H1 (cell line): ENCODE measurements around the gene PANX1. TPM values are rescaled to one million over a fixed set of nuclear protein-coding genes. Genes with fewer than 3 reads are reported as not detected.

Source experiments
- CTCF ChIA-PET: fragments of 300-600 bp; sonication (Branson Sonifier 250); formaldehyde crosslinking; loops from one replicate; lab custom pipeline; 2021; ENCODE audit not compliant: partially characterized antibody; lab: Charles Lee
- POLR2A ChIA-PET: fragments of 300-600 bp; sonication (Branson Sonifier 250); formaldehyde crosslinking; loops from one replicate; lab custom pipeline; 2021; ENCODE audit warnings: inconsistent platforms; ENCODE audit not compliant: partially characterized antibody; lab: Charles Lee
- DNase-seq, 2 experiments: peaks; one replicate each; pipeline versions ENCODE4 v3.0.0 to v3.0.0-alpha.2; 2010 to 2022; ENCODE audit warnings: low spot score in 2 of 2, low read depth in 1 of 2, mixed read lengths in 1 of 2
- FAIRE-seq: peaks from 2 replicates; lab custom pipeline; 2011; peaks lifted over from hg19 to GRCh38; lab: Jason Lieb, UNC
- H2AFZ ChIP-seq: 2 replicates; pipeline ENCODE4 v1.8.1; 2012; ENCODE audit warnings: low read length, inconsistent platforms
- H2AK5ac ChIP-seq: 2 replicates; pipeline ENCODE4 v1.6.1; 2013; ENCODE audit warnings: low read depth, low read length
- H2BK120ac ChIP-seq: replicated peaks from 2 replicates; pipeline ENCODE3; 2013; ENCODE audit warnings: low read depth, low read length, inconsistent platforms
- H2BK12ac ChIP-seq: 2 replicates; pipeline ENCODE4 v1.6.1; 2013; ENCODE audit warnings: low read depth, low read length
- H2BK15ac ChIP-seq: 2 replicates; pipeline ENCODE4 v1.6.1; 2013; ENCODE audit warnings: low read length
- H2BK20ac ChIP-seq: 2 replicates; pipeline ENCODE4 v1.6.1; 2013; ENCODE audit warnings: low read length
- H2BK5ac ChIP-seq: 2 replicates; pipeline ENCODE4 v1.6.1; 2013; ENCODE audit warnings: low read depth, low read length
- H3K14ac ChIP-seq: 2 replicates; pipeline ENCODE4 v1.6.1; 2013; ENCODE audit warnings: inconsistent platforms; ENCODE audit not compliant: insufficient read length
- H3K18ac ChIP-seq: 2 replicates; pipeline ENCODE4 v1.6.1; 2013; ENCODE audit warnings: low read length; ENCODE audit errors: extremely low read depth
- H3K23ac ChIP-seq: 2 replicates; pipeline ENCODE4 v1.6.1; 2013; ENCODE audit warnings: inconsistent platforms; ENCODE audit not compliant: insufficient read length
- H3K23me2 ChIP-seq: 2 replicates; pipeline ENCODE4 v1.6.1; 2013; ENCODE audit warnings: low read depth, low read length
- H3K27ac ChIP-seq: 2 replicates; pipeline ENCODE4 v1.6.1; 2011; ENCODE audit warnings: low read depth, low read length, inconsistent platforms
- H3K27me3 ChIP-seq, 4 experiments: replicated peaks in 1 of 4; 1 replicate in 1 of 4; 2 replicates in 3 of 4; pipeline versions ENCODE4 v1.6.1 to v1.8.1; 2011 to 2013; ENCODE audit warnings: low read length in 3 of 4, mild to moderate bottlenecking in 3 of 4, inconsistent platforms in 2 of 4, mixed read lengths in 2 of 4, moderate library complexity in 1 of 4; ENCODE audit not compliant: control insufficient read depth in 3 of 4, insufficient read depth in 3 of 4; ENCODE audit errors: extremely low read depth in 1 of 4
- H3K36me3 ChIP-seq, 4 experiments: 2 replicates each; pipeline versions ENCODE4 v1.6.1 to v1.8.1; 2011 to 2013; ENCODE audit warnings: mild to moderate bottlenecking in 4 of 4, low read length in 3 of 4, moderate library complexity in 2 of 4, control low read depth in 1 of 4, inconsistent platforms in 1 of 4; ENCODE audit not compliant: insufficient read depth in 4 of 4, control insufficient read depth in 2 of 4
- H3K4ac ChIP-seq: replicated peaks from 2 replicates; pipeline ENCODE3; 2013; ENCODE audit warnings: low read length, low read depth, mixed read lengths, inconsistent platforms; ENCODE audit not compliant: insufficient read length
- H3K4me1 ChIP-seq, 4 experiments: replicated peaks in 1 of 4; 1 replicate in 1 of 4; 2 replicates in 3 of 4; pipeline versions ENCODE4 v1.6.1 to v1.8.1; 2011 to 2013; ENCODE audit warnings: low read length in 3 of 4, inconsistent platforms in 2 of 4, mixed read lengths in 1 of 4; ENCODE audit not compliant: insufficient read depth in 4 of 4, control insufficient read depth in 3 of 4
- H3K4me2 ChIP-seq, 2 experiments: 2 replicates each; pipeline versions ENCODE4 v1.6.1 to v1.8.1; 2011 to 2013; ENCODE audit warnings: low read depth in 2 of 2, low read length in 2 of 2, control low read depth in 1 of 2, inconsistent platforms in 1 of 2, mild to moderate bottlenecking in 1 of 2; ENCODE audit not compliant: insufficient read depth in 1 of 2
- H3K4me3 ChIP-seq, 4 experiments: fragments of 200-600, 300-600 bp in 1 of 4; sonication (generic), shearing (Covaris generic), sonication (Bioruptor Twin) in 1 of 4; 2 replicates each; pipeline versions ENCODE4 v1.5.1 to v1.8.1; 2011 to 2016; ENCODE audit warnings: low read length in 4 of 4, low read depth in 3 of 4, control low read depth in 2 of 4, inconsistent platforms in 2 of 4, mild to moderate bottlenecking in 2 of 4, mixed read lengths in 1 of 4, moderate library complexity in 1 of 4; ENCODE audit not compliant: insufficient read depth in 2 of 4; ENCODE audit errors: extremely low read depth in 1 of 4
- H3K56ac ChIP-seq: replicated peaks from 2 replicates; pipeline ENCODE3; 2013; ENCODE audit warnings: low read depth, mild to moderate bottlenecking, mixed read lengths, low read length, inconsistent platforms; ENCODE audit not compliant: insufficient read length
- H3K79me1 ChIP-seq: 2 replicates; pipeline ENCODE4 v1.6.1; 2013; ENCODE audit warnings: low read depth, low read length, control low read depth
- H3K79me2 ChIP-seq, 2 experiments: 2 replicates each; pipeline versions ENCODE4 v1.6.1 to v1.8.1; 2012 to 2013; ENCODE audit warnings: low read length in 2 of 2, mild to moderate bottlenecking in 2 of 2, inconsistent platforms in 1 of 2; ENCODE audit not compliant: insufficient read depth in 2 of 2, control insufficient read depth in 1 of 2
- H3K9ac ChIP-seq, 4 experiments: replicated peaks in 1 of 4; 1 replicate in 1 of 4; 2 replicates in 3 of 4; pipeline versions ENCODE4 v1.6.1 to v1.8.1; 2011 to 2013; ENCODE audit warnings: low read depth in 3 of 4, low read length in 3 of 4, control low read depth in 2 of 4, mild to moderate bottlenecking in 2 of 4, moderate library complexity in 2 of 4, inconsistent platforms in 1 of 4; ENCODE audit errors: extremely low read depth in 1 of 4
- H3K9me3 ChIP-seq, 2 experiments: 2 replicates each; pipeline versions ENCODE4 v1.6.1 to v1.8.1; 2012 to 2013; ENCODE audit warnings: mild to moderate bottlenecking in 2 of 2, moderate library complexity in 2 of 2, control low read depth in 1 of 2, inconsistent platforms in 1 of 2, low read depth in 1 of 2, low read length in 1 of 2, mixed read lengths in 1 of 2; ENCODE audit not compliant: insufficient read depth in 2 of 2
- H4K20me1 ChIP-seq, 2 experiments: replicated peaks in 1 of 2; 2 replicates each; pipeline versions ENCODE3 to v1.8.1; 2011 to 2013; ENCODE audit warnings: inconsistent platforms in 2 of 2, low read length in 2 of 2, mild to moderate bottlenecking in 1 of 2; ENCODE audit not compliant: insufficient read depth in 2 of 2, control insufficient read depth in 1 of 2
- H4K5ac ChIP-seq: 2 replicates; pipeline ENCODE4 v1.6.1; 2013; ENCODE audit warnings: low read length, low read depth, mixed read lengths, inconsistent platforms; ENCODE audit not compliant: insufficient read length
- H4K8ac ChIP-seq: 2 replicates; pipeline ENCODE4 v1.8.0; 2013; ENCODE audit warnings: mild to moderate bottlenecking, moderate library complexity, low read length, inconsistent platforms; ENCODE audit not compliant: insufficient read depth; ENCODE audit errors: extremely low read depth
- H4K91ac ChIP-seq: replicated peaks from 2 replicates; pipeline ENCODE3; 2013; ENCODE audit warnings: low read length, mixed read lengths, inconsistent platforms; ENCODE audit not compliant: insufficient read length
- BACH1 ChIP-seq: IDR thresholded peaks from 2 replicates; pipeline ENCODE4 v1.6.1; 2012; ENCODE audit warnings: low read length, improper control_type of control experiment
- CTBP2 ChIP-seq: IDR thresholded peaks from 2 replicates; pipeline ENCODE4 v1.7.0; 2011; ENCODE audit warnings: borderline replicate concordance, mild to moderate bottlenecking, moderate library complexity, mixed read lengths, low read length; ENCODE audit not compliant: insufficient read depth, insufficient read length
- HDAC2 ChIP-seq, 2 experiments: fragments of 300-600 bp in 1 of 2; sonication (generic) in 1 of 2; IDR thresholded peaks; 2 replicates each; pipeline ENCODE4 v1.6.1; 2011 to 2012; ENCODE audit warnings: low read depth in 2 of 2, low read length in 2 of 2, mild to moderate bottlenecking in 2 of 2, moderate library complexity in 2 of 2, borderline replicate concordance in 1 of 2, inconsistent platforms in 1 of 2
- KDM4A ChIP-seq: IDR thresholded peaks from one replicate; pipeline ENCODE4 v1.7.1; 2012; ENCODE audit warnings: low read depth, mild to moderate bottlenecking, moderate library complexity, low read length, inconsistent platforms; ENCODE audit not compliant: severe bottlenecking
- WGBS, 2 experiments: shearing (Covaris generic) in 1 of 2; methylation state at CpG; one replicate each; pipeline versions ENCODE4 v1.1.6 to v1.1.7; 2013 to 2015; ENCODE audit warnings: low lambda C conversion rate in 2 of 2, mixed read lengths in 2 of 2, inconsistent platforms in 1 of 2, low coverage in 1 of 2, missing lambda C conversion rate in 1 of 2; ENCODE audit not compliant: insufficient replicate concordance in 2 of 2, insufficient coverage in 1 of 2, insufficient read length in 1 of 2; ENCODE audit errors: extremely low coverage in 1 of 2, missing lambda C conversion rate in 1 of 2; 5-methylcytosine and 5-hydroxymethylcytosine counted together
- polyA plus RNA-seq, 7 experiments: library from polyadenylated mRNA; depleted of rRNA in 3 of 7; stranded (reverse) in 5 of 7; unstranded in 2 of 7; fragments of >200 nt in 5 of 7; fragments of 200-250 nt in 2 of 7; gene quantifications; 1 replicate in 5 of 7; 2 replicates in 1 of 7; 4 replicates in 1 of 7; pipeline versions ENCODE4 v1.2.1 to v1.2.3, GENCODE V29; 2011 to 2013; ENCODE audit warnings: missing spikeins in 2 of 7, mixed read lengths in 2 of 7
- total RNA-seq: library from RNA; stranded (reverse); fragmentation: NEBNext Ultra II Directional; extraction: Animal tissue kit (Norgen Biotek cat#: 25700); gene quantifications from 2 replicates; pipeline ENCODE4 v1.2.1, GENCODE V29; 2021
- TF ChIP-seq, protein P1 (sequence below): IDR thresholded peaks from 2 replicates; pipeline ENCODE4 v1.6.1; 2012; ENCODE audit warnings: inconsistent platforms
- TF ChIP-seq, protein P2 (sequence below): IDR thresholded peaks from 2 replicates; pipeline ENCODE4 v1.6.1; 2012; ENCODE audit warnings: inconsistent platforms
- TF ChIP-seq, protein P3 (sequence below), 3 experiments: IDR thresholded peaks; 1 replicate in 2 of 3; 2 replicates in 1 of 3; pipeline versions ENCODE4 v1.5.1 to v1.6.1; 2011; ENCODE audit warnings: low read length in 3 of 3, mild to moderate bottlenecking in 3 of 3, inconsistent platforms in 2 of 3, low read depth in 1 of 3, moderate library complexity in 1 of 3; ENCODE audit not compliant: insufficient read depth in 1 of 3; ENCODE audit errors: control extremely low read depth in 1 of 3

The PANX1 gene
- total and polyA plus RNA-seq, 2 of the 8 experiments (the other 6 are each of a cell fraction or from before 2014, with no cell fraction given): 15.9 to 35.2 TPM

DNA sequence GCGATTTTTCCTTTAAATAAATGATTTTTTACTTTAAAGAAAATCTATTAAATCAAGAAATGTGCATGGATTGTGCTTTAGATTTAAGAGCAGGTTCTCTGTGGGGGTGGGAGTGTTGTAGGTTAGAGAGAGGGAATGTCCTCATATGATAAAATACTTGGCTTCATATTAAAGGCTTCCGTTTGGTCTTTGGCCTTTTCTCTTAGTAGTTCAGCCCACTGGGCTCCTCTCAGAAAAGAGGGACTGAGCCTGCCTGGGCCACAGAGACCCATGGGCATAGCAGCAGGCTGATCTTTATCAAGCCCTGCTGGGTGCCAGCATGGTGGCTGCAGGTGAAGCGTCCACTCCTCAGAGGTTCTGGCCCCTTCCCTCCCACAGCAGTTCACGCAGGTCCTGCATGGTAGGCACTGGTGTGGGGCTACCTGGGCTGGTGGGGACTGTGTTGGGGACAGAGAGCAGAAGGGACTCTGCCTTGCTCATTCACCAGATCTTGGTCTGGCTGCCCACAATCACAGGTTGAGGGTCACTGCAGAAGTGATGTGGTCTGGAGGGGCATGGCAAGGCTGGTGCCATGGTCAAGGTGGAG, 4.3 kb downstream of the PANX1 start:
- no peak overlapping the region for H2AK5ac ChIP-seq
- no peak overlapping the region; the same call in 1 of the 2 replicates for H3K18ac ChIP-seq
- POLR2A ChIA-PET: no interaction called here
- no peak overlapping the region for H2BK5ac ChIP-seq
- peak overlapping the region; percentile 36 to 96; a peak in 3 of 4 replicates for H3K4me2 ChIP-seq
- no peak overlapping the region for H3K27ac ChIP-seq
- CTCF ChIA-PET: interaction anchor here (1.3 to 2.3 kb wide), 3 partner anchors 40 to 212 kb away, joined by 4 to 10 read pairs (median 5); no protein-coding TSS in a partner anchor
- H3K14ac ChIP-seq: no peak overlapping the region
- H3K9me3 ChIP-seq: no peaks in the 10 kb centered on the region
- DNase-seq (no peak), FAIRE-seq (no peak)
- no peak overlapping the region for H3K56ac ChIP-seq
- peaks cover 11 to 34% (median 20%) of the 10 kb centered on the region in 4 experiments for H3K4me1 ChIP-seq
- H4K5ac ChIP-seq: no peak overlapping the region
- no peak overlapping the region for H2AFZ ChIP-seq
- no peak overlapping the region for H2BK12ac ChIP-seq
- H3K4me3 ChIP-seq: no peak overlapping the region
- H3K4ac ChIP-seq: no peak overlapping the region
- H3K36me3 ChIP-seq: peaks cover 0 to 4% (median 0%) of the 10 kb centered on the region in 4 experiments; a peak in 1 of 8 replicates
- no peak overlapping the region for H3K23ac ChIP-seq
- H4K20me1 ChIP-seq: peaks cover 35 to 47% of the 10 kb centered on the region in 2 experiments
- H3K79me2 ChIP-seq: peaks cover 65 to 96% of the 10 kb centered on the region in 2 experiments
- no peaks in the 10 kb centered on the region for H3K27me3 ChIP-seq
- H4K8ac ChIP-seq: no peak overlapping the region; the same call in 1 of the 2 replicates
- H3K9ac ChIP-seq: no peak overlapping the region; a peak in 1 of 7 replicates
- no peak overlapping the region for H2BK20ac ChIP-seq
- peaks cover 22% of the 10 kb centered on the region for H3K79me1 ChIP-seq
- WGBS, 2 experiments: 90% methylated on average over 4 of the region's 4 CpGs; no CpG with 5 or more reads in 1 of the 2 experiments
- peak overlapping the region; percentile 17 for H4K91ac ChIP-seq
- no peak overlapping the region for H2BK120ac ChIP-seq
- H2BK15ac ChIP-seq: no peak overlapping the region
- H3K23me2 ChIP-seq: peaks cover 16% of the 10 kb centered on the region
- no peak for TF ChIP-seq BACH1
- no peak for TF ChIP-seq CTBP2
- TF ChIP-seq, protein P1, sequence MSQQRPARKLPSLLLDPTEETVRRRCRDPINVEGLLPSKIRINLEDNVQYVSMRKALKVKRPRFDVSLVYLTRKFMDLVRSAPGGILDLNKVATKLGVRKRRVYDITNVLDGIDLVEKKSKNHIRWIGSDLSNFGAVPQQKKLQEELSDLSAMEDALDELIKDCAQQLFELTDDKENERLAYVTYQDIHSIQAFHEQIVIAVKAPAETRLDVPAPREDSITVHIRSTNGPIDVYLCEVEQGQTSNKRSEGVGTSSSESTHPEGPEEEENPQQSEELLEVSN: no peak
- TF ChIP-seq, protein P2, sequence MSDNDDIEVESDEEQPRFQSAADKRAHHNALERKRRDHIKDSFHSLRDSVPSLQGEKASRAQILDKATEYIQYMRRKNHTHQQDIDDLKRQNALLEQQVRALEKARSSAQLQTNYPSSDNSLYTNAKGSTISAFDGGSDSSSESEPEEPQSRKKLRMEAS: no peak
- TF ChIP-seq, protein P3, sequence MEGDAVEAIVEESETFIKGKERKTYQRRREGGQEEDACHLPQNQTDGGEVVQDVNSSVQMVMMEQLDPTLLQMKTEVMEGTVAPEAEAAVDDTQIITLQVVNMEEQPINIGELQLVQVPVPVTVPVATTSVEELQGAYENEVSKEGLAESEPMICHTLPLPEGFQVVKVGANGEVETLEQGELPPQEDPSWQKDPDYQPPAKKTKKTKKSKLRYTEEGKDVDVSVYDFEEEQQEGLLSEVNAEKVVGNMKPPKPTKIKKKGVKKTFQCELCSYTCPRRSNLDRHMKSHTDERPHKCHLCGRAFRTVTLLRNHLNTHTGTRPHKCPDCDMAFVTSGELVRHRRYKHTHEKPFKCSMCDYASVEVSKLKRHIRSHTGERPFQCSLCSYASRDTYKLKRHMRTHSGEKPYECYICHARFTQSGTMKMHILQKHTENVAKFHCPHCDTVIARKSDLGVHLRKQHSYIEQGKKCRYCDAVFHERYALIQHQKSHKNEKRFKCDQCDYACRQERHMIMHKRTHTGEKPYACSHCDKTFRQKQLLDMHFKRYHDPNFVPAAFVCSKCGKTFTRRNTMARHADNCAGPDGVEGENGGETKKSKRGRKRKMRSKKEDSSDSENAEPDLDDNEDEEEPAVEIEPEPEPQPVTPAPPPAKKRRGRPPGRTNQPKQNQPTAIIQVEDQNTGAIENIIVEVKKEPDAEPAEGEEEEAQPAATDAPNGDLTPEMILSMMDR (IDR thresholded peaks at IDR 0.05; ENCODE audit: control extremely low read depth in 1 of 3, insufficient read depth in 1 of 3, low read depth in 1 of 3, low read length in 3 of 3): no peak
- no peak for TF ChIP-seq HDAC2 (IDR thresholded peaks at IDR 0.05; ENCODE audit: borderline replicate concordance in 1 of 2, low read depth in 2 of 2, low read length in 2 of 2)
- TF ChIP-seq KDM4A: no peak
